Measurements from ENCODE around the gene GOSR2. TPM values are rescaled to one million over a fixed set of nuclear protein-coding genes. Genes with fewer than 3 reads are reported as not detected.

The GOSR2 gene
- total and polyA plus RNA-seq, 2 of the 13 experiments (the other 11 are each of a cell fraction or from before 2014, with no cell fraction given): 61.5 to 63.9 TPM

DNA sequence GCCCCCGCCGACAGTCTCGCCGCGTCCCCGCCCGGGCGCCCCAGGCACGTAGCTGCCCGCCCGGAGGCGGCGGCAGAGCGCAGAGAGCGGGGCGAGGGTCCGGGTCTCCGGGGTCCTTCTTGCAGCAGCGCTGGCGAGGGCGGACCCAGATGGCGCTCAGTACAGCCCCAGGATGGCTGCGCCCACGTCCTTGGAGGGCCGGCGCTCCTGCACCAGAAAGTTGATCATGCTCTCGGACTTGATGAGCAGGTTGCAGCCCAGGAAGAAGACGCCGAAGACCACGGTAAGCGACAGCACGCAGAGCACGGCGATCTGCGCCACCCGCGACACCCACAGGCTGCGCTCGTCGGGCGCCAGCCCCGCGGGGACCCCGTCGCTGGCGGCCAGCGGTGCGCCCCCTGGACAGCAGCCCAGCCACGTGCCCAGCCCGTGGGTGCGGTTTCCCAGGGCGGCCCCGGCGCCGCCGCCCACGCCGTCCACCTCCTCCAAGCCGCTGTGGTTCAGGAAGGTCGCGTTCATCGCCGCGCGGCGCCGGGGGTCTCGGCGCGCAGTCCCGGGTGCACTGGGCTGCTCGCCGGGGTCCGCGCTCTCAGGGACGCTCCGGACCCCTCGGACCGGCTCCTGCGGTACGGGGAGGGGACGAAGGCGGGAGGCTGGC is 55.7 kb downstream of the GOSR2 start:
- H3K9ac ChIP-seq (ENCODE audit: insufficient read depth, low read depth, low read length): no peak overlapping the region
- CTCF ChIA-PET (ENCODE audit: low intra/inter-chr PET ratio, low total read pairs): no interaction called here
- BruUV-seq (replicated peaks): no TSS peak
- no peak overlapping the region for H3K27ac ChIP-seq (ENCODE audit: extremely low read length, insufficient read depth, low read length)
- ATAC-seq (no peak), DNase-seq (ENCODE audit: low spot score) (no peak), FAIRE-seq (no peak)
- H3K36me3 ChIP-seq (replicated peaks in 1 of 2; ENCODE audit: control insufficient read depth in 1 of 2, insufficient read depth in 2 of 2, low read length in 2 of 2): no peaks in the 10 kb centered on the region; a peak in 1 of 5 replicates
- no peaks in the 10 kb centered on the region for H4K20me1 ChIP-seq (ENCODE audit: insufficient read depth, low read length)
- intact Hi-C loops (cut with micrococcal nuclease; ENCODE audit: unreplicated experiment) (no loop called here), in situ Hi-C loops (cut with HindIII; ENCODE audit: extremely low pct_ligation_motif_present, low pct_unique_long_range_greater_than_20kb) (no loop called here)
- no peaks in the 10 kb centered on the region for H3K9me3 ChIP-seq (ENCODE audit: low read length)
- peak overlapping the region in 2 of 3 experiments; percentile 8 to 41; a peak in 3 of 6 replicates for H3K4me3 ChIP-seq (replicated peaks in 1 of 3; ENCODE audit: insufficient read depth in 1 of 3, low read depth in 2 of 3, low read length in 3 of 3)
- TF ChIP-seq HDAC1 (CRISPR knock-in tag; IDR thresholded peaks at IDR 0.05): 0 out of 2 replicates have a peak, but pooled peaks have one; percentile 0
- TF ChIP-seq NR2F6 (IDR thresholded peaks at IDR 0.05): no peak
- no peak for TF ChIP-seq NR2F6 (CRISPR knock-in tag; IDR thresholded peaks at IDR 0.05)
- peak; percentile 49 for TF ChIP-seq AGO2 (optimal IDR thresholded peaks at IDR 0.05; ENCODE audit: low read depth, low read length)
- TF ChIP-seq TBX2 (CRISPR knock-in tag; IDR thresholded peaks at IDR 0.05; ENCODE audit: borderline replicate concordance): no peak
- TF ChIP-seq, protein P1, sequence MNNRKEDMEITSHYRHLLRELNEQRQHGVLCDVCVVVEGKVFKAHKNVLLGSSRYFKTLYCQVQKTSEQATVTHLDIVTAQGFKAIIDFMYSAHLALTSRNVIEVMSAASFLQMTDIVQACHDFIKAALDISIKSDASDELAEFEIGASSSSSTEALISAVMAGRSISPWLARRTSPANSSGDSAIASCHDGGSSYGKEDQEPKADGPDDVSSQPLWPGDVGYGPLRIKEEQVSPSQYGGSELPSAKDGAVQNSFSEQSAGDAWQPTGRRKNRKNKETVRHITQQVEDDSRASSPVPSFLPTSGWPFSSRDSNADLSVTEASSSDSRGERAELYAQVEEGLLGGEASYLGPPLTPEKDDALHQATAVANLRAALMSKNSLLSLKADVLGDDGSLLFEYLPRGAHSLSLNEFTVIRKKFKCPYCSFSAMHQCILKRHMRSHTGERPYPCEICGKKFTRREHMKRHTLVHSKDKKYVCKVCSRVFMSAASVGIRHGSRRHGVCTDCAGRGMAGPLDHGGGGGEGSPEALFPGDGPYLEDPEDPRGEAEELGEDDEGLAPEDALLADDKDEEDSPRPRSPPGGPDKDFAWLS (CRISPR knock-in tag; IDR thresholded peaks at IDR 0.05; ENCODE audit: borderline replicate concordance): no peak
- TF ChIP-seq ZNF12 (CRISPR knock-in tag; IDR thresholded peaks at IDR 0.05): no peak
- TF ChIP-seq, protein P2, sequence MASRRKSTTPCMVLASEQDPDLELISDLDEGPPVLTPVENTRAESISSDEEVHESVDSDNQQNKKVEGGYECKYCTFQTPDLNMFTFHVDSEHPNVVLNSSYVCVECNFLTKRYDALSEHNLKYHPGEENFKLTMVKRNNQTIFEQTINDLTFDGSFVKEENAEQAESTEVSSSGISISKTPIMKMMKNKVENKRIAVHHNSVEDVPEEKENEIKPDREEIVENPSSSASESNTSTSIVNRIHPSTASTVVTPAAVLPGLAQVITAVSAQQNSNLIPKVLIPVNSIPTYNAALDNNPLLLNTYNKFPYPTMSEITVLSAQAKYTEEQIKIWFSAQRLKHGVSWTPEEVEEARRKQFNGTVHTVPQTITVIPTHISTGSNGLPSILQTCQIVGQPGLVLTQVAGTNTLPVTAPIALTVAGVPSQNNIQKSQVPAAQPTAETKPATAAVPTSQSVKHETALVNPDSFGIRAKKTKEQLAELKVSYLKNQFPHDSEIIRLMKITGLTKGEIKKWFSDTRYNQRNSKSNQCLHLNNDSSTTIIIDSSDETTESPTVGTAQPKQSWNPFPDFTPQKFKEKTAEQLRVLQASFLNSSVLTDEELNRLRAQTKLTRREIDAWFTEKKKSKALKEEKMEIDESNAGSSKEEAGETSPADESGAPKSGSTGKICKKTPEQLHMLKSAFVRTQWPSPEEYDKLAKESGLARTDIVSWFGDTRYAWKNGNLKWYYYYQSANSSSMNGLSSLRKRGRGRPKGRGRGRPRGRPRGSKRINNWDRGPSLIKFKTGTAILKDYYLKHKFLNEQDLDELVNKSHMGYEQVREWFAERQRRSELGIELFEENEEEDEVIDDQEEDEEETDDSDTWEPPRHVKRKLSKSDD (CRISPR knock-in tag; IDR thresholded peaks at IDR 0.05; ENCODE audit: low read depth): 0 out of 2 replicates have a peak, but pooled peaks have one; percentile 43
- peaks cover 24% of the 10 kb centered on the region for H3K4me1 ChIP-seq (ENCODE audit: insufficient read depth, low read length)
- H3K79me2 ChIP-seq (ENCODE audit: insufficient read depth, low read length): no peaks in the 10 kb centered on the region
- peak overlapping the region; percentile 38 for H3K4me2 ChIP-seq (ENCODE audit: low read depth, low read length)
- WGBS (ENCODE audit: low lambda C conversion rate): 97% methylated on average over 20 of the region's 83 CpGs
- H2AFZ ChIP-seq (ENCODE audit: low read length): no peak overlapping the region
- POLR2A ChIA-PET: no interaction called here
- no peaks in the 10 kb centered on the region for H3K27me3 ChIP-seq (ENCODE audit: control insufficient read depth in 1 of 2, insufficient read depth in 2 of 2, low read length in 2 of 2)

Data from HepG2 (cell line).